Astrocyte of the cerebellum (primary cell): Measurements from ENCODE around the gene PNISR.

Experiments
- DNase-seq: peaks from one replicate; pipeline ENCODE4 v3.0.0-alpha.2; 2011; ENCODE audit warnings: low read depth
- H3K4me3 ChIP-seq: 2 replicates; pipeline ENCODE4 v1.5.1; 2011; ENCODE audit warnings: mild to moderate bottlenecking, low read depth, low read length, moderate library complexity
- in situ Hi-C: cut with HindIII; loops from 2 replicates; pipeline ENCODE4 v1.10.0; 2017; ENCODE audit warnings: low sequenced_read_pairs
- TF ChIP-seq, protein P1 (sequence below): IDR thresholded peaks from 2 replicates; pipeline ENCODE4 v1.5.1; 2012; ENCODE audit warnings: low read length, low read depth, moderate library complexity, mild to moderate bottlenecking; ENCODE audit errors: missing control alignments

The PNISR gene

GRCh38 chr6:99393366-99393697 is 31.8 kb downstream of the PNISR start:
- peak overlapping the region; percentile 74 for H3K4me3 ChIP-seq
- TF ChIP-seq, protein P1, sequence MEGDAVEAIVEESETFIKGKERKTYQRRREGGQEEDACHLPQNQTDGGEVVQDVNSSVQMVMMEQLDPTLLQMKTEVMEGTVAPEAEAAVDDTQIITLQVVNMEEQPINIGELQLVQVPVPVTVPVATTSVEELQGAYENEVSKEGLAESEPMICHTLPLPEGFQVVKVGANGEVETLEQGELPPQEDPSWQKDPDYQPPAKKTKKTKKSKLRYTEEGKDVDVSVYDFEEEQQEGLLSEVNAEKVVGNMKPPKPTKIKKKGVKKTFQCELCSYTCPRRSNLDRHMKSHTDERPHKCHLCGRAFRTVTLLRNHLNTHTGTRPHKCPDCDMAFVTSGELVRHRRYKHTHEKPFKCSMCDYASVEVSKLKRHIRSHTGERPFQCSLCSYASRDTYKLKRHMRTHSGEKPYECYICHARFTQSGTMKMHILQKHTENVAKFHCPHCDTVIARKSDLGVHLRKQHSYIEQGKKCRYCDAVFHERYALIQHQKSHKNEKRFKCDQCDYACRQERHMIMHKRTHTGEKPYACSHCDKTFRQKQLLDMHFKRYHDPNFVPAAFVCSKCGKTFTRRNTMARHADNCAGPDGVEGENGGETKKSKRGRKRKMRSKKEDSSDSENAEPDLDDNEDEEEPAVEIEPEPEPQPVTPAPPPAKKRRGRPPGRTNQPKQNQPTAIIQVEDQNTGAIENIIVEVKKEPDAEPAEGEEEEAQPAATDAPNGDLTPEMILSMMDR, result no peak
- in situ Hi-C loops, result no loop called here
- DNase-seq, result no peak

- DNase-seq, result no peak
- no peak overlapping the region for H3K4me3 ChIP-seq
- in situ Hi-C loops, result no loop called here
- TF ChIP-seq, protein P1, result no peak
Observed at GRCh38 chr6:99390896-99391295, 34.2 kb downstream of the PNISR start.

- TF ChIP-seq, protein P1, result no peak
- in situ Hi-C loops, result no loop called here
- no peak overlapping the region for H3K4me3 ChIP-seq
- no peak for DNase-seq
Observed at GRCh38 chr6:99384507-99384906, 40.6 kb downstream of the PNISR start.

DNA sequence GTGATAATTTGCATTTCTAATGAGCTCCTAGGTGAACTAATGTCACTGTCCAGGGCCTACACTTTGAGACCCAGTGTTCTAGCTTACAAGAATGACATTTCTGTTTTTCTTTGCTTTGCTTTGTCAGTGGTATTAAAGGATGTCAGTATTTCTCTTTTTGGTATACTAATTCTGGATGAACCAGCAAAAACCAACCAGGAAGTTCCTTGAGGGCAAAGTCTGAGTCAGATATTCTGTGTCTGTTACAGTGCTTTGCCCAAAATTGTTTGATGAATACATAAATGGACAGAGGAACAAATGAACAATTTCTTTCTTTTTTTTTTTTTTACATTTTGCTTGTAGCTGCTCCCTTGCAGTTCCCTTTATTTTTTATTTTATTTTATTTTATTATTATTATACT is 46.5 kb downstream of the PNISR start:
- DNase-seq, result no peak
- no peak overlapping the region for H3K4me3 ChIP-seq
- TF ChIP-seq, protein P1, result no peak
- in situ Hi-C loops, result no loop called here

DNA sequence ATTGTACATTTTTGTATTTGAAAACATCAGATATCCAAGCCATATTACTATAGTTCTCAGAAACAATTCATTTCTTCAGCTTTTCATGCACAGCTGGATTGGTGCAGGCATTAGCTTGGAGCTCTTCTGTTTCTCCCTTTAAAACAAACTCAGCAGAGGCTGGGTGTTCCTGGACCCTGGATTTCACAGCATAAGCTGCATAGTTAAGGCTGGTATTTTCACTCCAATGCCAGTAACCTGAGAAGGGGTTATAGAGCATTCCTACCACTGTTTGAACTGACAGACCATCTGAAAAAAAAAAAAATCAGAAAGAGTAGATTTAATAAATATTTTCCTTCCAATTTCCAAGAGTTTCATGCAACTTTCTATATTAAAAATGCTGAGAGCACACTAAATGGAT is 55.6 kb downstream of the PNISR start:
- TF ChIP-seq, protein P1, result no peak
- DNase-seq, result no peak
- in situ Hi-C loops, result no loop called here
- no peak overlapping the region for H3K4me3 ChIP-seq

- no peak for DNase-seq
- in situ Hi-C loops, result no loop called here
- TF ChIP-seq, protein P1, result no peak
- H3K4me3 ChIP-seq, result no peak overlapping the region
Observed at GRCh38 chr6:99366852-99367251, 58.3 kb downstream of the PNISR start.

DNA sequence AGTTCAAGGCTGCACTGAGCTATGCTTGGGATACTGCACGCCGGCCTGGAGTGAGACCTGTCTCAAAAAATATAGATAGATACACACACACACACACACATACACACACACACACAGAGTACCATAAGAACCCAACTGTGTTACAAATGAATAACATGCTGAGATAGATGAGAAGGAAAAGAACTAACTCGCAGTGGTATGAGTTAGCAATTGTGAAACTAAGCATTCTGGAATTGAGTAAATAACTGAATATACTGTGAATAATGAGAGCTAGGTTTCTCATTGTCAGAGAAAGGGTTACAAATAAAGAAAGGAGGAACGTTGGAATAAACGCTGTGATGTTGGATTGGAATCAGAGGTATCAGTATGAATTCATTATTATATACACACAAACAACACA is 61.1 kb downstream of the PNISR start:
- TF ChIP-seq, protein P1, result no peak
- no peak overlapping the region for H3K4me3 ChIP-seq
- in situ Hi-C loops, result no loop called here
- DNase-seq, result no peak
